ENCODE data around the gene ZNF782. TPM values are rescaled to one million over a fixed set of nuclear protein-coding genes. Genes with fewer than 3 reads are reported as not detected.

ZNF782 gene
- total and polyA plus RNA-seq, 2 donors (not counting 1 experiment from before 2014, with no cell fraction given), result 1.2 to 2.6 TPM

DNA sequence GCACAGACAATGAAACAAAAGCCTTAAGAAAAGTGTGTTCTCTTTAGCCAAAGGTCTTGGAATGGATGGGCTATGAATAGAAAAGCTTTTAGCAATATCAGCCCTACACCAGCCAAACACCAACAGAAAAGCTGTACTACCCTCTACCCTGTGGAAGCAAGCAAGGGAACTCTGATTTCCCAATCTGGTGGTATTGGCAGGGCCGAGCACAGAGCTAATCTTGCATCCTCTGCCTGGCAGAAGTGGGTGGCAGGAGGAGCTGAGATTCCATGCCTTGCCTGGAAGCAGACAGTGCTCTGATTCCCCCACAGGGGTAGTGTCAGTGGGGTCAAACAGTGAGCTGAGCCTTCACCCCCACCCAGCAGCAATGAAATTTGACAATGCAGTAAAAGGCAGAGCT is 29.6 kb upstream of the ZNF782 start:
- Histone ChIP-seq H4K20me1 (ENCODE audit: control insufficient read depth, extremely low read depth, insufficient read depth, low read length) (no peaks in the 10 kb centered on the region), H2AFZ (ENCODE audit: low read length) (no peak overlapping the region), H3K4me1 (ENCODE audit: control insufficient read depth, extremely low read depth, insufficient read depth, low read length) (no peaks in the 10 kb centered on the region), H3K4me3 (replicated peaks in 1 of 4; ENCODE audit: control extremely low read depth in 1 of 4, insufficient read depth in 1 of 4, low read depth in 3 of 4, low read length in 4 of 4) (no peak overlapping the region), H3K27ac (ENCODE audit: insufficient read depth, low read length) (no peak overlapping the region), H3K4me2 (ENCODE audit: extremely low read depth, insufficient read depth, low read length) (no peak overlapping the region), H3K79me2 (ENCODE audit: control insufficient read depth, insufficient read depth, low read length) (no peaks in the 10 kb centered on the region), H3K36me3 (ENCODE audit: control insufficient read depth, insufficient read depth, low read length) (no peaks in the 10 kb centered on the region), H3K27me3 (ENCODE audit: control insufficient read depth, insufficient read depth, low read length) (peaks cover 2% of the 10 kb centered on the region), H3K9ac (ENCODE audit: insufficient read depth, low read length) (no peak overlapping the region), H3K9me3 (ENCODE audit: control insufficient read depth, insufficient read depth, low read depth, low read length) (no peaks in the 10 kb centered on the region)
- no peak for TF ChIP-seq EZH2 (IDR thresholded peaks at IDR 0.05; ENCODE audit: low read length, missing control alignments)
- no peak for DNase-seq (ENCODE audit: low read depth in 2 of 2)

- H3K79me2 ChIP-seq (ENCODE audit: control insufficient read depth, insufficient read depth, low read length), result no peaks in the 10 kb centered on the region
- H3K4me3 ChIP-seq (replicated peaks in 1 of 4; ENCODE audit: control extremely low read depth in 1 of 4, insufficient read depth in 1 of 4, low read depth in 3 of 4, low read length in 4 of 4), result peak overlapping the region in 1 of 4 experiments; percentile 34
- no peak overlapping the region for H2AFZ ChIP-seq (ENCODE audit: low read length)
- no peaks in the 10 kb centered on the region for H3K36me3 ChIP-seq (ENCODE audit: control insufficient read depth, insufficient read depth, low read length)
- H3K9ac ChIP-seq (ENCODE audit: insufficient read depth, low read length), result no peak overlapping the region
- H3K4me2 ChIP-seq (ENCODE audit: extremely low read depth, insufficient read depth, low read length), result no peak overlapping the region
- no peaks in the 10 kb centered on the region for H3K9me3 ChIP-seq (ENCODE audit: control insufficient read depth, insufficient read depth, low read depth, low read length)
- H4K20me1 ChIP-seq (ENCODE audit: control insufficient read depth, extremely low read depth, insufficient read depth, low read length), result no peaks in the 10 kb centered on the region
- TF ChIP-seq CTCF (conservative IDR thresholded peaks at IDR 0.05 in 1 of 2, IDR thresholded peaks at IDR 0.05 in 1 of 2; ENCODE audit: low read depth in 1 of 2, low read length in 2 of 2) (no peak), EZH2 (IDR thresholded peaks at IDR 0.05; ENCODE audit: low read length, missing control alignments) (peak; percentile 66)
- peaks cover 17% of the 10 kb centered on the region for H3K27me3 ChIP-seq (ENCODE audit: control insufficient read depth, insufficient read depth, low read length)
- no peak overlapping the region for H3K27ac ChIP-seq (ENCODE audit: insufficient read depth, low read length)
- H3K4me1 ChIP-seq (ENCODE audit: control insufficient read depth, extremely low read depth, insufficient read depth, low read length), result no peaks in the 10 kb centered on the region
- no peak for DNase-seq (ENCODE audit: low read depth in 2 of 2)
These were observed 23.0 kb upstream of the ZNF782 start for GRCh38 chr9:96877269-96877668.

GRCh38 chr9:96875461-96876142 is 21.3 kb upstream of the ZNF782 start:
- no peaks in the 10 kb centered on the region for H3K79me2 ChIP-seq (ENCODE audit: control insufficient read depth, insufficient read depth, low read length)
- DNase-seq (ENCODE audit: low read depth in 2 of 2), result peak; percentile 71 to 83
- no peaks in the 10 kb centered on the region for H4K20me1 ChIP-seq (ENCODE audit: control insufficient read depth, extremely low read depth, insufficient read depth, low read length)
- no peaks in the 10 kb centered on the region for H3K36me3 ChIP-seq (ENCODE audit: control insufficient read depth, insufficient read depth, low read length)
- H3K9ac ChIP-seq (ENCODE audit: insufficient read depth, low read length), result no peak overlapping the region
- H3K27ac ChIP-seq (ENCODE audit: insufficient read depth, low read length), result no peak overlapping the region
- peak; percentile 18 for TF ChIP-seq EZH2 (IDR thresholded peaks at IDR 0.05; ENCODE audit: low read length, missing control alignments)
- TF ChIP-seq CTCF (conservative IDR thresholded peaks at IDR 0.05 in 1 of 2, IDR thresholded peaks at IDR 0.05 in 1 of 2; ENCODE audit: low read depth in 1 of 2, low read length in 2 of 2), result peak in 1 of 2 donors; percentile 35
- no peaks in the 10 kb centered on the region for H3K4me1 ChIP-seq (ENCODE audit: control insufficient read depth, extremely low read depth, insufficient read depth, low read length)
- peak overlapping the region; percentile 9 to 78 (median 38) for H3K4me3 ChIP-seq (replicated peaks in 1 of 4; ENCODE audit: control extremely low read depth in 1 of 4, insufficient read depth in 1 of 4, low read depth in 3 of 4, low read length in 4 of 4)
- peak overlapping the region; percentile 75 for H3K4me2 ChIP-seq (ENCODE audit: extremely low read depth, insufficient read depth, low read length)
- no peaks in the 10 kb centered on the region for H3K9me3 ChIP-seq (ENCODE audit: control insufficient read depth, insufficient read depth, low read depth, low read length)
- H2AFZ ChIP-seq (ENCODE audit: low read length), result no peak overlapping the region
- H3K27me3 ChIP-seq (ENCODE audit: control insufficient read depth, insufficient read depth, low read length), result peaks cover 17% of the 10 kb centered on the region
